Breast epithelium (tissue), 3 donors: ENCODE data around the gene KRT83.

Experiments used
- CTCF ChIP-seq, 3 donors: fragments of 450-650 bp; IDR thresholded peaks; one replicate each; pipeline ENCODE4 v1.5.1; 2016 to 2017; ENCODE audit warnings: antibody characterized with exemption in 3 of 3, mild to moderate bottlenecking in 3 of 3, moderate library complexity in 3 of 3
- POLR2AphosphoS5 ChIP-seq, 3 donors: sonication (generic); formaldehyde crosslinking; IDR thresholded peaks; one replicate each; pipeline ENCODE4 v1.6.1; 2017; ENCODE audit warnings: antibody characterized with exemption in 3 of 3

- TF ChIP-seq CTCF (IDR thresholded peaks at IDR 0.05) = no peak
- TF ChIP-seq POLR2AphosphoS5 (IDR thresholded peaks at IDR 0.05) = no peak
These were observed 20.2 kb downstream of the KRT83 start for GRCh38 chr12:52300796-52301691.
